Activated CD8-positive, alpha-beta T cell treated with anti-CD3 and anti-CD28 coated beads for 36 hours (primary cell): ENCODE results near the gene ACAD8. TPM values are rescaled to one million over a fixed set of nuclear protein-coding genes. Genes with fewer than 3 reads are reported as not detected.

Source experiments
- ATAC-seq: fragments of 200-7000 bp; cut with Tn5 transposase; one replicate; pipeline ENCODE4 v1.10.0; 2021; ENCODE audit warnings: mild to moderate bottlenecking, moderate library complexity
- CTCF ChIA-PET: fragments of 350-600 bp; sonication (Branson Sonifier 250); formaldehyde crosslinking; loops from one replicate; lab custom pipeline; 2021; ENCODE audit warnings: antibody characterized with exemption; lab: Charles Lee
- POLR2A ChIA-PET: fragments of 350-600 bp; sonication (Branson Sonifier 250); formaldehyde crosslinking; loops from one replicate; lab custom pipeline; 2021; ENCODE audit warnings: antibody characterized with exemption; lab: Charles Lee
- DNase-seq: peaks from one replicate; pipeline ENCODE4 v3.0.0-alpha.2; 2020
- H3K27ac Mint-ChIP-seq: one replicate; pipeline ENCODE4 v1.8.0; 2021; ENCODE audit warnings: mild to moderate bottlenecking, mixed read lengths
- H3K27me3 Mint-ChIP-seq: one replicate; pipeline ENCODE4 v1.8.0; 2021; ENCODE audit warnings: mixed read lengths
- H3K36me3 Mint-ChIP-seq: one replicate; pipeline ENCODE4 v1.8.0; 2021; ENCODE audit warnings: low read depth, mixed read lengths
- H3K4me1 Mint-ChIP-seq: one replicate; pipeline ENCODE4 v1.8.0; 2021; ENCODE audit warnings: low read depth, mixed read lengths
- H3K4me3 Mint-ChIP-seq: one replicate; pipeline ENCODE4 v1.8.0; 2021; ENCODE audit warnings: mild to moderate bottlenecking, moderate library complexity, mixed read lengths
- H3K9me3 Mint-ChIP-seq: one replicate; pipeline ENCODE4 v1.8.0; 2021; ENCODE audit warnings: mixed read lengths
- intact Hi-C: fragments of 100-400 bp; cut with micrococcal nuclease; formaldehyde crosslinking; loops from one replicate; pipeline ENCODE4 v1.10.0; 2022
- total RNA-seq, 2 experiments: library from RNA; stranded (reverse); gene quantifications; one replicate each; pipeline ENCODE4 v1.2.3, GENCODE V29; 2021
- TF ChIP-seq, protein P1 (sequence below): fragments of 200-600 bp; IDR thresholded peaks from one replicate; pipeline ENCODE4 v1.8.0; 2022; ENCODE audit warnings: antibody characterized with exemption, mild to moderate bottlenecking

Gene ACAD8
- total RNA-seq, 2 experiments from 2014 or later: 13.1 to 13.8 TPM

DNA sequence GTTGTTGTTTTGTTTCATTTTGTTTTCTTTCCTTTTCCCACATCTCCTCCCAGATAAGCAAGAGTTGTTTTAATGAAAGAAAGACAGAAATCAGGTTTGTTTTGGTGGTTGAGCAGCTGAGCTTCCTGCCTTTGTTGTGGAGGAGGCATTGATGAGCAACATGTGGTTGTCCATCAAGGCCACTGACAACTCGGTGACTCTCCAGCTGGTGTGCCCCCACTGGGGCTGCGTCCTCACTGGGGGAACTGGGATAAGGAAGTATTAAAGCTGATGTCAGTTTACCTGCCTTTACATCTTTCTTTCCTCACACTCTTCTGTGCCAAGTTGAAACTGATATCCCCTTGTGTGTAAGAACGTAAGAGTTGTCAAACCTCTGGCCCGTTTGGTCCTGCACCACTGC is 23.0 kb upstream of the ACAD8 start:
- Mint-ChIP-seq H3K27ac (no peak overlapping the region), H3K27me3 (no peaks in the 10 kb centered on the region), H3K4me3 (no peak overlapping the region), H3K9me3 (no peaks in the 10 kb centered on the region), H3K36me3 (peaks cover 3% of the 10 kb centered on the region), H3K4me1 (peaks cover 65% of the 10 kb centered on the region)
- intact Hi-C loops: no loop called here
- DNase-seq: no peak
- CTCF ChIA-PET: interaction anchor here (1.0 kb wide), 1 partner anchor 21 kb away, joined by 3 read pairs; no protein-coding TSS in a partner anchor
- TF ChIP-seq, protein P1, sequence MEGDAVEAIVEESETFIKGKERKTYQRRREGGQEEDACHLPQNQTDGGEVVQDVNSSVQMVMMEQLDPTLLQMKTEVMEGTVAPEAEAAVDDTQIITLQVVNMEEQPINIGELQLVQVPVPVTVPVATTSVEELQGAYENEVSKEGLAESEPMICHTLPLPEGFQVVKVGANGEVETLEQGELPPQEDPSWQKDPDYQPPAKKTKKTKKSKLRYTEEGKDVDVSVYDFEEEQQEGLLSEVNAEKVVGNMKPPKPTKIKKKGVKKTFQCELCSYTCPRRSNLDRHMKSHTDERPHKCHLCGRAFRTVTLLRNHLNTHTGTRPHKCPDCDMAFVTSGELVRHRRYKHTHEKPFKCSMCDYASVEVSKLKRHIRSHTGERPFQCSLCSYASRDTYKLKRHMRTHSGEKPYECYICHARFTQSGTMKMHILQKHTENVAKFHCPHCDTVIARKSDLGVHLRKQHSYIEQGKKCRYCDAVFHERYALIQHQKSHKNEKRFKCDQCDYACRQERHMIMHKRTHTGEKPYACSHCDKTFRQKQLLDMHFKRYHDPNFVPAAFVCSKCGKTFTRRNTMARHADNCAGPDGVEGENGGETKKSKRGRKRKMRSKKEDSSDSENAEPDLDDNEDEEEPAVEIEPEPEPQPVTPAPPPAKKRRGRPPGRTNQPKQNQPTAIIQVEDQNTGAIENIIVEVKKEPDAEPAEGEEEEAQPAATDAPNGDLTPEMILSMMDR: no peak
- ATAC-seq: no peak
- POLR2A ChIA-PET: interaction anchor here (2.4 kb wide), 1 partner anchor 19 kb away, joined by 6 read pairs; no protein-coding TSS in a partner anchor

GRCh38 chr11:134231958-134232659 is 21.3 kb upstream of the ACAD8 start:
- TF ChIP-seq, protein P1: no peak
- no peaks in the 10 kb centered on the region for H3K9me3 Mint-ChIP-seq
- ATAC-seq (no peak), DNase-seq (no peak)
- ChIA-PET CTCF (interaction anchor here (1.1 kb wide), 1 partner anchor 12 kb away, joined by 5 read pairs; no protein-coding TSS in a partner anchor), POLR2A (interaction anchor here (2.4 kb wide), 1 partner anchor 17 kb away, joined by 6 read pairs; no protein-coding TSS in a partner anchor)
- no peak overlapping the region for H3K4me3 Mint-ChIP-seq
- H3K27me3 Mint-ChIP-seq: no peaks in the 10 kb centered on the region
- intact Hi-C loops: no loop called here
- H3K36me3 Mint-ChIP-seq: peaks cover 3% of the 10 kb centered on the region
- H3K4me1 Mint-ChIP-seq: peaks cover 52% of the 10 kb centered on the region
- H3K27ac Mint-ChIP-seq: peak overlapping the region; percentile 21

- POLR2A ChIA-PET: interaction anchor here (0.6 to 2.6 kb wide), 3 partner anchors 9 to 158 kb away, joined by 3 to 12 read pairs (median 6); partner anchors contain the start of genes NCAPD3 and VPS26B
- TF ChIP-seq, protein P1: no peak
- H3K27ac Mint-ChIP-seq: no peak overlapping the region
- intact Hi-C loops: no loop called here
- H3K27me3 Mint-ChIP-seq: no peaks in the 10 kb centered on the region
- H3K36me3 Mint-ChIP-seq: peaks cover 6% of the 10 kb centered on the region
- no peak for DNase-seq
- peaks cover 36% of the 10 kb centered on the region for H3K4me1 Mint-ChIP-seq
- H3K9me3 Mint-ChIP-seq: no peaks in the 10 kb centered on the region
- ATAC-seq: no peak
- H3K4me3 Mint-ChIP-seq: no peak overlapping the region
- CTCF ChIA-PET: interaction anchor here (2.1 to 2.7 kb wide), 2 partner anchors 9 to 10 kb away, joined by 11 to 15 read pairs; partner anchors contain the start of genes NCAPD3 and VPS26B
Measured at GRCh38 chr11:134233729-134234179, 19.6 kb upstream of the ACAD8 start.

GRCh38 chr11:134235399-134235798 is 18.0 kb upstream of the ACAD8 start:
- Mint-ChIP-seq H3K9me3 (no peaks in the 10 kb centered on the region), H3K27me3 (no peaks in the 10 kb centered on the region), H3K36me3 (peaks cover 9% of the 10 kb centered on the region), H3K4me3 (no peak overlapping the region), H3K27ac (no peak overlapping the region), H3K4me1 (peaks cover 21% of the 10 kb centered on the region)
- ATAC-seq (no peak), DNase-seq (no peak)
- intact Hi-C loops: no loop called here
- TF ChIP-seq, protein P1: no peak
- CTCF ChIA-PET: interaction anchor here (1.3 to 2.7 kb wide), 3 partner anchors 9 to 27 kb away, joined by 3 to 15 read pairs (median 11); partner anchors contain the start of genes NCAPD3 and VPS26B
- POLR2A ChIA-PET: interaction anchor here (2.6 kb wide), 1 partner anchor 11 kb away, joined by 12 read pairs; the partner anchor contains the start of genes NCAPD3 and VPS26B
